Measurements from ENCODE around the gene TPBGL. TPM values are rescaled to one million over a fixed set of nuclear protein-coding genes. Genes with fewer than 3 reads are reported as not detected.

TPBGL gene
- polyA plus RNA-seq, 3 donors: 0.07 to 0.24 (median 0.14) TPM

DNA sequence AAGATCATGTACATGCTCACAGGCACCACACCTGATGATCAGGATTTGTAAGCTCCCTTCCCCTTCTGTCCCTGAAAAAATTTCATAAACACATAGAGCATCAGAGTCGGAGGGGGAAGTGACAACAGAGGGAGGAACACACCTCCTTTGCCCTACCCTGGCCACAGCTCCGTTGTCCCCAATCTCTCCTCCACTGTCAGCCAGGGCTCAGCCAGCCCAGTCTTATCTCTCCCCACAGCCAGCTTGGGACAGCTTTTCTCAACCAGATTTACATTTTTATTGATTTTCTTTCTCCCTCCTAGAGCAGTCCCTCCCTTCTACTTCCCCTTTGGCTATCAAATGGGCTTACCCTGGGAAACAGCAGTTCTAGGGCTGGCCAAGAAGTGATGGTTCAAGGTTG is 32.1 kb upstream of the TPBGL start:
- DNase-seq (ENCODE audit: low read depth in 3 of 3, low spot score in 2 of 3): no peak

DNA sequence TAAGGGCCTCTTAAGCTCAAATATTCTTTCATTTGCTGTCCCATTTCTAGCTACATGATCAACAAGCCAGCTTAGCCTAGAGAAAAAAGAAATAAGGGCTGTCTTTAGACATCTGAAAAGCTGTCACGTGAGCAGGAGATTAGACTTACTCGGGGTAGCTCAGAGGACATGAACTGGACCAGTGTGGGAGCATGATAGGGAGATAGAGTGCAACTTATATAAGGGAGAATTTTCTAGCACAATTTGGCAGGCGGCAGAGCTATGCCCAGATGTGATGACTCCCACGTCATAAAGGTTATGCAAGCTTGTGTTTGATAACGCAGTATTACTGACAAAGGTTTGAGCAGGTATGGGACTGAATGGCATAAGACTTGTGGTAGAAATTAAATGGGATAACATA is 28.2 kb upstream of the TPBGL start:
- DNase-seq (ENCODE audit: low read depth in 3 of 3, low spot score in 2 of 3): no peak

DNA sequence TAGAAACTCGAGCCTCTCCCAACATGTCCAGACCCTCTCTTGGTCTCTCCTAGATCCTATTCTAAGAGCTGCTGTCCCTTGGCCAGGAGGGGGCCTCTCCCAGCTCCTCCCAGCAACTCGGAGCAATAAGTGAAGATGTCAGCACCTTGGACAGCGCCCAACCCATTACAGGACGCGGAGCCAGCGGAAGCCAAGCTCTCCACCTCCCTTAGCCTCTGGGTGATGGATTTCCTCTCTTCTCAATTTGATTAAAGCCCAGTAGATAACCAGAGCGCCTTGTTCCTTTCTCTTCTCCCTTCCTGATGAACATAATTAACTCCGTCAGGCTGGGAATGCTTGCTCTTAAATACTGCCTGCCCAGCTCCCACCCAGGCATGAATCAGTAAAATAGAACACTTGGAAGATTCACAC is 26.2 kb upstream of the TPBGL start:
- peak; percentile 77 to 83 (median 79) for DNase-seq (ENCODE audit: low read depth in 3 of 3, low spot score in 2 of 3)

DNA sequence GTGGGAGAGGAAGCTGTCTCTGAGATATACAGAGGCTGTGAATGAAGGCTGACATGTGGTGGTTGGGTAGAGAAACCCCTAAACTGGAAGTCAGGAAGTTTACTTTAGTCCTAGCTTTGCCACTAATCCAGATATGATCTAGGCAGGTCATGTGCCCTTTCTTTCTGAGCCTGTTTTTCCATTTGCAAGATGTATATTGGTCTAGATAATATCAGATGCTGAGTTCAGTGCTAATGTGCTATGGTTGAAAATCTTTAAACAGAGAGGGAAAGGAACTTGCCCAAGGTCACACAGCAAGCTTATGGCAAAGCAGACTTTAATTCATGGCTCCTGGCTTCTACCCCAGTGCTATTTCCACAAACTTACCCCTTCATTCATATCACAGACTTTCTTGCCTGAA is 25.7 kb upstream of the TPBGL start:
- no peak for DNase-seq (ENCODE audit: low read depth in 3 of 3, low spot score in 2 of 3)

DNA sequence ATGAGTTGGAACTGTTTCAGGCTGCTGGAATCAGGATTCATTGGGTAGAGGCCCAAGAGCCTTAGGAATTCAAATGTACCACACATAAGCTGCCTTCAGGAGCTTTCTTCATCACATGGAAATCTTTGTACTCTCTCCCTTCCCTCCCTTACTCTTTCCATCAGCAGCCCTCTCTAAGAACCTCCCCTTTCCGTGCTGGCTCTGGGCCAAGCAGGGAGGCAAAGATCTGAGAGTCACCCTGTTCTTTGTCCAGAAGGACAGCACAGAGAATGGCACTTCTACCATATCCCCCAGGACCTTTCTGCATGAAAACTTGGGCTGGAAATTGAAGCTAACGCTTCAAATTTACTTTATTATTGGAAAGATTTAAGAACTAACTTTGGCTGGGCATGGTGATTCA is 20.7 kb upstream of the TPBGL start:
- no peak for DNase-seq (ENCODE audit: low read depth in 3 of 3, low spot score in 2 of 3)

DNA sequence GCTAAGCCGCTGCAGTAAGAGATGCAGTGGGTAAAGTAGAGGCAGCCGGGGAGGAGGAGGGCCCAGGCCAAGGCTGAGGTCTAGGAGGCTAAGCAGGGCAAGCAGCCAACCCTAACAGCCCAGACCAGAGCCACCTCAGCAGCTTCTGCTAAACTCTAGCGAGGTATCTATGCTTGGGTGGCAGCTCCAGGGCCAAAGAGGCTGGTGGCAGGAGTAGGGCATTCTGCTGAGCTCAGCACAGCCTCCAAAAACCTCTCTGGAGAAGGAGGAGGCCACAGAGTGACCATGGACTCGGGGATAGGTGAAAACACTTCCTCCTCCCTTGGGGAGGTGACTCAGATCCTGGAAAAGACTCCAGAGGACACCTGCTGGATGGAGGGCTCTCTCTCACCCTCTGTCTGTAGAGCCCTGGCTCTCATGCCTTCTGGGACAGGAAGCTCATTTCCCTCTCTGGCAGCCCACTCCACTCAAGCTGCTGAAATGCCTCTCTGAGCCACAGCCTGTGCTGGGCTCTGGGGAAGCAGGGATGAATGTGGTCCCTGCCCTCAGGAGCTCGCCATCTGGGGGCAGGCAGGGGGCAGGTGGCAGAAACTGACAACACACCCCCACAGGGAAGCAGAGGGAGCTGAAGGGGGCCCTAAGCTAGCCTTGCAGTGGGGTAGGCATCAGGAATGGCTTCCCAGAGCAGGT is 16.5 kb upstream of the TPBGL start:
- DNase-seq (ENCODE audit: low read depth in 3 of 3, low spot score in 2 of 3): no peak

DNA sequence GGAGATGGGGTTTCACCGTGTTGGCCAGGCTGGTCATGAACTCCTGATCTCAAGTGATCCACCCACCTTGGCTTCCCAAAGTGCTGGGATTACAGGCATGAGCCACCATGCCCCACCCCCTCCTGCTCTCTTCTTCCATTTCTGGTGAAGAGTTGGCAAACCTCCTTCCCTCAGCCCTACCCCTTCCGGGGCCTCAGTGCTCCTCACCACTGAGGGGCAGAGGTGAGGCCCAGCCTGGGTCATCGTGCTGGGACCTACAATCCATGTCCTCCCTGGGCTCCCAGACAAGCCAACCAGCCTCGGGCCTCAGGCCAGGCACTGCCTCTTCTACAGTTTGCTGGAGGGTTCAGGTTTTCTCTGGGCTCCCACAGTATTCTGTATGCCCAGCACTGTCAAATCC is 14.8 kb upstream of the TPBGL start:
- DNase-seq (ENCODE audit: low read depth in 3 of 3, low spot score in 2 of 3): no peak

DNA sequence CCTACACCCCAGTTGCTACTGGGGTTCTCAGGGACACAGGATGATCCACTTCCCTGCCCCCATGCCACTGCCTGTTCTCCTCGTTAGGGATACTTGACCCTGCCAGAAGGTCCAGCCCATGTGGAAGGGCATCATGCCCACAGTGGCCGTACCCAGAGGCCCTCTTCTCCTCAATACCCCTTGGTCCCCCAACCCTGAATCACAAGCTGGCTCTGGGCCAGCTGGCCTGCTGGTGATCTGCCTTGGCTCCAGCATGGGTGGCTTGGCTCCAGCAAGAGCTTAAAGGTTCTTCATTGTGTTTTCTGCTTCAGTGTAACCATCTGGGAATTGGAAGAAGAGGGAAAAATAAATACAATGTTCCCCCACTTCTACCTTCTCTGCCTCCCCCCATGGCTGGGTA is 11.1 kb upstream of the TPBGL start:
- no peak for DNase-seq (ENCODE audit: low read depth in 3 of 3, low spot score in 2 of 3)

DNA sequence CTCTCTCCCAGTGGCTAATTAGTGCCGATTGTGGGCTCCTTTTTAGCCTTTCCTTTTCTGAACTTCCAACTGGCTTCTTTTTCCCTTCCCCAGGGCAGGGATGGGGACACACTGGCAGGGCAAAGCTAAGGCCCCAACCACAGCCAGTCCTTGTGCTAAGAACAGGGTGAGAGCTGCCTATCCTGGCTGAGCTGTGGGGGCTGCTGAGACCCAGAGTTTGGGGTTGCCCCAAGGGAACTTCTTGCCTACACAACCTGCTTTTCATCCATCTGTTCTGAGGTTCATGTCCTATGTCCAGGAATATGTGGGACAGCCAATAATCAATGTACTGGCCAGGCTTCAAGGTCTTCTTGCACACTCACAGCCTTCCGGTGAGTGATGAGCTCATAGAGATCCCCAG is 10.0 kb upstream of the TPBGL start:
- no peak for DNase-seq (ENCODE audit: low read depth in 3 of 3, low spot score in 2 of 3)

DNA sequence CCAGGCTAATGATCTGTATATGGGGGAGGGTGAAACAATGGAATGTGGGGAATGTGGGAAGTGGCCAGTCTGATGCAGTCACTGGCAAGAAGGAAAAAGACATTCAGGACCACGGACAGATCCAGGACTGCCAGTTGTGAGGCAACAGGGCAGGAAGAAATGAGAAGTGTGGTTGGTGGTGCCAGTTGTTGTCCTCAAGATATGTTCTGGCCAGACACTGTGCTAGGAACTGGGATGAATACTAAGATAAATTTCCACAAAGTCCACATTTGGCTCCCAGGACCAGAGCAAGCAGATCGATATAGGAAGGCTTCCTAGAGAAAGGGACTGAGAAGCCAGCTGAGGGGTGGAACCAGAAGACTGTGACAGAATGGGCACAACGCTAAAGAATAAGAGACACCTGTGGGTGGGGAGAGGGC is 6.8 kb upstream of the TPBGL start:
- peak in 2 of 3 donors; percentile 43 to 58 for DNase-seq (ENCODE audit: low read depth in 3 of 3, low spot score in 2 of 3)

DNA sequence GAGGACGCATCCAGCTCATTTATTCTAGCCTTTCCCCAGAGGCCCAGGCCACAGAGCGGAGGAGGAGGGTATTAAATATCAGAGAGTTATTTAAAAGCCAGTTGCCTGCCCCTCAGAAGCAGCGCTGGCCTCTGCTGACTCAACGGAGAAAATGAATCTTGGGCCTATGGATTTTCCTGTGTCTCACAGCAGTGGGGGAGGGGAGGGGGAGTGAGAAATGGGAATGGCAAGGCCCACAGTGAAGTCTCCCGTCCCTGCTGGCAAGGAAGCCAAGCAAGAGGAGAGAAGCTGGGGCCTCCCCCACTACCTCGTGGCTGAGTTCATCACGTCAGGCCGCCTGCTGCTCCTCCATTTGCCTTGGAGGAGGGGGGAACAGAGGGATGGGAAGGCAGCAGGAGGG is 4.5 kb upstream of the TPBGL start:
- no peak for DNase-seq (ENCODE audit: low read depth in 3 of 3, low spot score in 2 of 3)

DNA sequence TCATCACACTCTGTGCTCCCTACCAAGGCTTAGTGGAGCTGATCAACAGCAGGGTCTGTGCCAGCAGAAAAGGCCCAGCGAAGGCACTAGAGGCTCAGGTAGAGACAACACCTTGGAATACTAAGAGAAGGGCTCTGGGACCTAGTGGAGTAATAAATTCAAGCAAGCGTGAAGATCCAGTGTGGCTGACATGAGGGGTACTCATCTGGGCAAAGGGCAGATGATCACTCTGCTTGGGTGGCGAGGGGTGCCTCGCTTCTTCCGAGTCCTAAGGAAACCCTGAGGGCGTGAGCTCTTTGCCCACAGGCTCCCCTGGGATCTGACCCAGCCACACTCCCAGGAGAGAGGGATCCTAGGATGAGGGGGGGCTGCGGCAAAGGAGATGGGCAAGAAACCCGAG is 3.5 kb upstream of the TPBGL start:
- no peak for DNase-seq (ENCODE audit: low read depth in 3 of 3, low spot score in 2 of 3)

DNA sequence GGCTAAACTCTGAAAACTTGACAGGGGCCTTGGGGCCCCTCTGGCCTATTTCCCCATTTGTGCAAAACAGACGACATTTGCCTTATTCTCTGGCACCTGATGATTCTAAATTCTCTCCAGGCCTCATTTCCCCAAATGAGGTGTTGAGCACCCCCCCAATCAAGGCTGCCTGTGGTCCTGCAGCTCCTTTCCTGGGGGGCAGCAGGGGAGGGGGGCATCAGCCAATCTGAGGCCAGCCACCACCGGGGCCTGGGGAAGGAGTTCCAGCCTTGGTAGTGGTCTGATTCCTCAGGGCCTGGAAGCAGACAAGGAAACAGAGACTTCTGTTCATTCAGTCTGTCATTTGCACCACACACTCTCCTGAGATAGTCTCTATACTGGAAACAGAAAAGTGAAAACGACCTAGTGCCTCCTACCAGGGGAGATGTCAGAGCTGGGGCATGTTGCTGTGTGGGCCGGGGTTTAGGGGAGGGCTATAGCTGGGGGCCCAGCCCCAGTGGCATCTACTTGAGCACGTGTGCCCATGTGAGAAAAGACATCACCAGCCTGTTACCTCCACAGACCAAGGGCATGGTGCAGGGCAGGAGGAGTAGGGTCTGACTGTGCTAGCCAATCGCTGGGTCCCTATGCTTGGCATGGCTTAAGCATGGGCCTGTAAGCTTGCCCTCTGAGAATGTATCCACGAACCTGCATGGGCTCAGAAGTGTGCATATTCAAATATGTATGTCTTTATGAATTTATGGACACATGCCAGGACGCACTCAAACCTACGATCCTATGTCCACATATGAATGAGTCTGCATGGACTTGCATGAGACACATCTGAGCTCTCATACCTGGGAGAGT is 1.8 kb upstream of the TPBGL start:
- DNase-seq (ENCODE audit: low read depth in 3 of 3, low spot score in 2 of 3): no peak

DNA sequence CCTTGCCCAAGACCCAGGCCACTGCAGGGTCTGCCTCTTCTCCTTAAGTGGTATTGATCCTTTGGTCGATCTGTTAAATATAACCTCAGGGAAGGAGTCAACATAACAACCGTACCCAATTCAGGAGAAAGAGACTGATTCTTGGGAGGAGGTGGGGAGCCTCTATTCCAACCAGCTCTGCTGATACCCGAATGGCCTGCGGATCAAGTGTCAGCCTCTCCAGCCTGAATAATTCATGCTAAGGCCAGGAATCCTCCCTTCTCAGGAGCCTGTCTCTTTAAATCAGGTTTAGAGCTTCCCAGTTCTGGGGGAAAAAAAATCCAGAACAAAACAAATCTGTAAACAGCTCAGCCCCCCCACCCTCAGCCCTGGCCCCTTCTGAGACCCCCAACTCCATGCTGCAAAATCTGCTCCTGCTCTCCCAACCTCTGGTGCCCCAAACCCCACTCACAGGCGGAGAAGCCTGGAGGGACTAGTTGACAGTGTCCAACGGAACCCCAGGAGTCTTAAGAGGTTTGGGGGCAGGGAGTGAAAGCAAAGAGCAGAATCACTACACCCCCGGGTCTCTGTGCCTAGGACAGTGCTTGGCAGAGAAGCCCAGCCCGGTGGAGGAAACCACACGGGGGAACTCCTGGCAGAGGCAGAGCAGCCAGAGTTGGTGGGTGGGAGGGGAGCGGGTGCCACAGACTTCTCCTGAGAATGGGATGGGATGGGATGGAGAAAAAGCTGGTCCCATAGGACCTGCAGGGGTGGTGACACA is 863 bp upstream of the TPBGL start:
- no peak for DNase-seq (ENCODE audit: low read depth in 3 of 3, low spot score in 2 of 3)

DNA sequence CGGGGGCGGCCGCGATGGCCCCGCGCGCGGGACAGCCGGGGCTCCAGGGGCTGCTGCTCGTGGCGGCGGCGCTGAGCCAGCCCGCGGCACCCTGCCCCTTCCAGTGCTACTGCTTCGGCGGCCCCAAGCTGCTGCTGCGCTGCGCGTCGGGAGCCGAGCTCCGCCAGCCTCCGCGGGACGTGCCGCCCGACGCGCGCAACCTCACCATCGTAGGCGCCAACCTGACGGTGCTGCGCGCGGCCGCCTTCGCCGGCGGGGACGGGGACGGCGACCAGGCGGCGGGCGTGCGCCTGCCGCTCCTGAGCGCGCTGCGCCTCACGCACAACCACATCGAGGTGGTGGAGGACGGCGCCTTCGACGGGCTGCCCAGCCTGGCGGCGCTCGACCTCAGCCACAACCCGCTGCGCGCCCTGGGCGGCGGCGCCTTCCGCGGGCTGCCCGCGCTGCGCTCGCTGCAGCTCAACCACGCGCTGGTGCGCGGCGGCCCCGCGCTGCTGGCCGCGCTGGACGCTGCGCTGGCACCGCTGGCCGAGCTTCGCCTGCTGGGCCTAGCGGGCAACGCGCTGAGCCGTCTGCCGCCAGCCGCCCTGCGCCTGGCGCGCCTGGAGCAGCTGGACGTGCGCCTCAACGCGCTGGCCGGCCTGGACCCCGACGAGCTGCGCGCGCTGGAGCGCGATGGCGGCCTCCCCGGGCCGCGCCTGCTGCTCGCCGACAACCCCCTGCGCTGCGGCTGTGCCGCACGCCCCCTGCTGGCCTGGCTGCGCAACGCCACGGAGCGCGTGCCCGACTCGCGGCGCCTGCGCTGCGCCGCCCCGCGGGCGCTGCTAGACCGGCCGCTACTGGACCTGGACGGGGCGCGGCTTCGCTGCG is 697 bp downstream of the TPBGL start:
- peak; percentile 71 to 81 (median 78) for DNase-seq (ENCODE audit: low read depth in 3 of 3, low spot score in 2 of 3)

DNA sequence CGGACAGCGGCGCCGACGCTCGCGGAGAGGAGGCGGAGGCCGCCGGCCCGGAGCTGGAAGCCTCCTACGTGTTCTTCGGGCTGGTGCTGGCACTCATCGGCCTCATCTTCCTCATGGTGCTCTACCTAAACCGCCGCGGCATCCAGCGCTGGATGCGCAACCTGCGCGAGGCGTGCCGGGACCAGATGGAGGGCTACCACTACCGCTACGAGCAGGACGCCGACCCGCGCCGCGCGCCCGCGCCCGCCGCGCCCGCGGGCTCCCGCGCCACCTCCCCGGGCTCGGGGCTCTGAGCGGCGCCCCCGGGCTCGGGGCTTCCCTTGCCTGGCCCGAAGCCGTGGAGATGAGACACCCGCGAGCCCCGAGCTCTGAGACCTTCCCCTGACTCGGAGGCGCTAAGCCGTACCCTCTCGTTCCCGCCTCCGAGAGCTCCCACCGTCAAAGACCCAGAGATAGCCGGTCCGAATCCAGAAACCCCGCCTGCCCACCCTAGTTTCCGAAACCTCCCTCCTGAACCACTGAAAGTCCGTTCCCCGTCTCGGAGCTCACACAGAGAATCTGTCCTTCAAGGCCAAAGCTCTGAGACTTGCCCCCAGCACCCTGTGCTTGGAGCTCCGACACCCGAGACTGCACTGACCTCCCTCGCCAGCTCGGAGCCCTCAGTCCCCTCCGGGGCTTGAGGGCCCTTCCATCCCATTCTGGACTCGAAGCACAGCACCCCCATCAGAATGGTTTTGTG is 1.5 kb downstream of the TPBGL start:
- DNase-seq (ENCODE audit: low read depth in 3 of 3, low spot score in 2 of 3): no peak

DNA sequence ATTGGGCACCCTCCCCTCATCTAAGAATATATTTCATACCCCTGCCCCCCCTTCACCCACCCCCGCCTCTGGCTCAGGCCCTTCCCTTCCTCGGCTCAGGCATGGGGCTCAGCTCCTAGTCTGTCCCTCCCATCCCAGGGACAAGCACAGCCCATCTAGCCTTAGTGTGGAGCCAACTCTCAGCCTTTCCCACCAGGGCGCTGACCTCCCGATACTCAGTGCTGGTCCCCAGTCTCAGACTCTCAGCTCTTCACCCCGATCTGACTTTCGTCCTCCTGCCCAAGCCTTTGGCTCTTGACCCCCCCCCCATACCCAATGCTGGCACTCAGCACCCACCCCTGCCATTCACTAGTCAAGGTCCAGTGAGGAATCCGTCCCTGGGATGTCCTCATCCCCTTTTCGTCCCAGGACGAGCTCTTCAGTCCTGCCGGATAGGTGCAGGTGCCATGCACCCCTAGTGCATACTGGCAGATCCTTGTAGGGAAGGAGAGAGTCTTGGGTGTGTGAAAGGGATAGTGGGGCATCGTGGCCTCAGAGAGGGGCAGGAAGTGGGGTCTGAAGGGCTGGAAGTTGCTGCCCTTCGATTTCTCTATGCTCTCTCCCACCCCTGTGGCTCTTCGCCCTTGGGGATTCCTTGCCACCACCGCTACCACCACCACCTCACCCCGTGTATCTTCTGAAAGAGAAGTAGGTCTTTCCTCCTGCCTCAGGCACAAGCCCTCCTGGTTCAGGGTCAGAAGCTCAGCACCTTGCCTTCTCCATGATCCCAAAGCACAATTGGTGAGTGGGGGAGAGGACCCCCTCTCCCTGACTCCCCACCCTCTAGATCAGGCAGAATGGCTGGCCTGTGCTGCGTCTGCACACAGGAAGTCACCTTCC is 2.4 kb downstream of the TPBGL start:
- no peak for DNase-seq (ENCODE audit: low read depth in 3 of 3, low spot score in 2 of 3)

DNA sequence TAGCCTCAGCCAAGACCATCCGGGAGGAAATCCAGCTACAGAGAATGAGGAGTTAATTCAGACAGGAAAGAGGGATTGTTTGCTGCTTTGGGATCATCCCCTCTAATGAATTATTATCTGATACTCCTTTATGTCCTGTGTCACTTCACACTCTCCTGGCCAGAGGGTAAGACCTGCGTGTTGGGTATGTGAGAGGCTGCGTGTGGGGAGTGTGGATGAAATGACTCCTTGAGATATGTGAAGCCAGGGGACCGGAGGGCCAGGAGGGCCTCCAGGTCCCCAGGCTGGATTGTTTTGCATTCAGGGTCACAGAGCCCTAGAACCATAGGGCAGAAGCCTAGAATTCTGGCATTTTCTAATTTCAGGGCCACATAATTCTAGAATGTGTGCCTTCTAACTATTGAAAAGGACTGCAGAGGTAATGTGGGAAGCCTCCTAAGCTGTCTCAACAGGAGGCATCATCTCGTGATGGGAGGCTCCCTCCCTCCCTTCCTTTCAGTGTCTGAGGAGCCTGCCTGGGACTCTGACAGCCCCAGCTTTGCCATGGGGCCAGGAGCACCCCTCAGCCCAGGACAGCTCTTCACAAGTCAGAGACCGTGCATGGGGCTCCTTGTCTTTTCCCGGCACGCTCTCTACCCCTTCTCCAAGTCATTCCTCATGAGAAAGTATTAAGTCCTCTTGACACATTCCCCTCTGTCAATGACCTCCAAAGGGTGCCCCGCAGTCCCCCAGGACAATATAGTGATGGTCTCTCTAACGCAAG is 3.7 kb downstream of the TPBGL start:
- no peak for DNase-seq (ENCODE audit: low read depth in 3 of 3, low spot score in 2 of 3)
